PC-9 (cell line): ENCODE data around the gene CT47C1.

Source experiments
- CTCF ChIP-seq: fragments of 200-600 bp; sonication (generic); conservative IDR thresholded peaks from 2 replicates; pipeline ENCODE4 v1.6.1; 2017; ENCODE audit warnings: mixed run types, antibody characterized with exemption, mild to moderate bottlenecking, moderate library complexity
- EZH2 ChIP-seq: fragments of 200-600 bp; sonication (generic); IDR thresholded peaks from 2 replicates; pipeline ENCODE4 v1.8.0; 2017; ENCODE audit warnings: antibody characterized with exemption, low read depth

- TF ChIP-seq CTCF, result no peak
- no peak for TF ChIP-seq EZH2
Measured at GRCh38 chrX:119075270-119076025, 2.7 kb downstream of the CT47C1 start.
